Measurements from ENCODE around the gene COX14. TPM values are rescaled to one million over a fixed set of nuclear protein-coding genes. Genes with fewer than 3 reads are reported as not detected.

The COX14 gene
- total and polyA plus RNA-seq, 10 donors: 45.9 to 116 (median 59.7) TPM

- DNase-seq: no peak
- H3K4me3 ChIP-seq: no peak overlapping the region
- peaks cover 0 to 10% (median under 1%) of the 10 kb centered on the region in 6 donors for H3K36me3 ChIP-seq
- intact Hi-C loops (cut with DNase I; ENCODE audit: low total_unique reads): no loop called here
- H3K27ac ChIP-seq: no peak overlapping the region
- H3K27me3 ChIP-seq (replicated peaks in 1 of 7): no peaks in the 10 kb centered on the region
- no peaks in the 10 kb centered on the region for H3K9me3 ChIP-seq
- 68 to 86% (median 79%) methylated on average over 3 of the region's 3 CpGs for WGBS, 5 donors
- peaks cover 18 to 30% (median 25%) of the 10 kb centered on the region in 6 donors for H3K4me1 ChIP-seq
- TF ChIP-seq POLR2AphosphoS5 (IDR thresholded peaks at IDR 0.05) (no peak), POLR2A (IDR thresholded peaks at IDR 0.05) (no peak), CTCF (IDR thresholded peaks at IDR 0.05 in 8 of 11, conservative IDR thresholded peaks at IDR 0.05 in 3 of 11) (no peak)
Measured at GRCh38 chr12:50106907-50107306, 5.1 kb upstream of the COX14 start.

DNA sequence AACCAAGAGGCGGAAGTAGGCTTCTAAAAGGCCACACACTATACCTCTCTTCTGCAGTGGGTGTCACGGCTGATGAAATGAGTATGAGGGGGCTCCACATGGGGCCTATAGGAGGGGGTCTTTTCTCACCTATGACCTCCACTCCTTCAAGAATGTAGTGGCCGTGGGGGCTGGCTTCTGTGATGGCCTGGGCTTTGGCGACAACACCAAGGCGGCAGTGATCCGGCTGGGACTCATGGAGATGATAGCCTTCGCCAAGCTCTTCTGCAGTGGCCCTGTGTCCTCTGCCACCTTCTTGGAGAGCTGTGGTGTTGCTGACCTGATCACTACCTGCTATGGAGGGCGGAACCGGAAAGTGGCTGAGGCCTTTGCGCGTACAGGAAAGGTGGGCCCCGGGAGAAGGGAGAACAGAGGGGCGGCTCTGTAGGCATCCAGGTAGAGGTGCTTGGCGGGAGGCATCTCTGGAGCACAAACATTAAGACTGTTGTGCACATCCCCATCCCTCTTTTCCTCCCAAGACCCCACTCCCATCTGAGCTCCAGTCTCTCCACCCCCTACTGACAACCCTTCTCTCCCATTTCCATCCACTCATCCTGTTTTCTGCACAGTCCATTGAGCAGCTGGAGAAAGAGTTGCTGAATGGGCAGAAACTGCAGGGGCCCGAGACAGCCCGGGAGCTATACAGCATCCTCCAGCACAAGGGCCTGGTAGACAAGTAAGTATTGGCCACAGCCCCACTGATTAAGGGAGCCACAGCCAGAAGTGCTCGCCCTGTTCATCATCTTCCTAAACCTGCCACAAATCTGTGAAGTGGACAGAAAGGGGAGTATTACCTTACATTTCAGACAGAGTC is 4.4 kb upstream of the COX14 start:
- Histone ChIP-seq H3K36me3 (peaks cover 0 to 2% (median 0%) of the 10 kb centered on the region in 6 donors), H3K9me3 (no peaks in the 10 kb centered on the region), H3K27me3 (replicated peaks in 1 of 7) (no peaks in the 10 kb centered on the region), H3K4me3 (no peak overlapping the region), H3K27ac (peak overlapping the region in 1 of 8 donors; percentile 98), H3K4me1 (peaks cover 18 to 34% (median 25%) of the 10 kb centered on the region in 6 donors)
- intact Hi-C loops (cut with DNase I; ENCODE audit: low total_unique reads): no loop called here
- TF ChIP-seq POLR2A (IDR thresholded peaks at IDR 0.05): no peak
- no peak for TF ChIP-seq POLR2AphosphoS5 (IDR thresholded peaks at IDR 0.05)
- DNase-seq: no peak
- WGBS, 5 donors: 94 to 97% (median 96%) methylated on average over 17 of the region's 17 CpGs

GRCh38 chr12:50109319-50109718 is 2.7 kb upstream of the COX14 start:
- TF ChIP-seq POLR2A (IDR thresholded peaks at IDR 0.05) (no peak), POLR2AphosphoS5 (IDR thresholded peaks at IDR 0.05) (no peak), CTCF (IDR thresholded peaks at IDR 0.05 in 8 of 11, conservative IDR thresholded peaks at IDR 0.05 in 3 of 11) (no peak)
- Histone ChIP-seq H3K27ac (peak overlapping the region in 7 of 8 donors; percentile 76 to 98 (median 96)), H3K36me3 (peaks cover 0 to 9% (median 0%) of the 10 kb centered on the region in 6 donors), H3K27me3 (replicated peaks in 1 of 7) (no peaks in the 10 kb centered on the region), H3K9me3 (no peaks in the 10 kb centered on the region), H3K4me3 (no peak overlapping the region), H3K4me1 (peaks cover 33 to 47% (median 42%) of the 10 kb centered on the region in 6 donors)
- DNase-seq: no peak
- intact Hi-C loops (cut with DNase I; ENCODE audit: low total_unique reads): no loop called here
- WGBS, 5 donors: 81 to 100% (median 94%) methylated on average over 2 to 3 of the region's 3 CpGs

DNA sequence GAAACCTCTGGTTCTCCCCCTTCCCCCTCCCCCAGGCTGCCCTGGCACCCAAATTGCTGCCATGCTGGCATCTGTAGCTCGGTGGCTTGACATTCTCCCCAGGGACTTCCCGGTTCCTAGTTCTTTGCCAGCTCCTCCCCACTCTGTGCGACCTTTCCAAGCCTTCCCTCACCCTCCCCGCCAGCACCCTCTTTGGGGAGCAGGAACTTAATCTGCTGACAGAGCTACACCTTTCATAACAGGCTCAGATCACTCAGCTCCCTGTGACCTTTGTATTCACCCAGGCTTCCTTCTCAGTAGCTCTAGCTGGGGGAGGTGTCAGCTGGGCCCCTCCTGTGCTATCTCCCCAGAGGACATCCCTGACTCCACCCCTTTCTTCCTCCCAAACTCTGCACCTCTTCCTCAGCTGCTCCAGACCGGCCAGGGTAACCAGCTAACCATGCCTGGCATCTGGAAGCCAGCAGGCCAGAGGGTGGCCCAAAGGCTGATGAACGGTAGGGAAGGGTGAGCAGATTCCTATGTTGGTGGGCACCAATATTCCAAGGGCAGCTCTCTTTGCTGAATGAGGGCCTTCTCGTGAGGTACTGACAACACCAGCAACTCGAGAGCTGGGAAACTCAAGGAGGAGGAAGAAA is 1.8 kb upstream of the COX14 start:
- WGBS, 5 donors: 21 to 48% (median 40%) methylated on average over 8 of the region's 8 CpGs
- Histone ChIP-seq H3K4me1 (peaks cover 36 to 55% (median 50%) of the 10 kb centered on the region in 6 donors), H3K9me3 (no peaks in the 10 kb centered on the region), H3K27ac (peak overlapping the region; percentile 67 to 98 (median 94)), H3K36me3 (peaks cover 0 to 18% (median 0%) of the 10 kb centered on the region in 6 donors), H3K27me3 (replicated peaks in 1 of 7) (no peaks in the 10 kb centered on the region), H3K4me3 (peak overlapping the region in 2 of 8 donors; percentile 81 to 95)
- DNase-seq: peak; percentile 80
- TF ChIP-seq CTCF (IDR thresholded peaks at IDR 0.05 in 8 of 11, conservative IDR thresholded peaks at IDR 0.05 in 3 of 11): no peak
- no peak for TF ChIP-seq POLR2AphosphoS5 (IDR thresholded peaks at IDR 0.05)
- no peak for TF ChIP-seq POLR2A (IDR thresholded peaks at IDR 0.05)
- intact Hi-C loops (cut with DNase I; ENCODE audit: low total_unique reads): no loop called here
